Measurements from ENCODE around the gene NME5.

DNA sequence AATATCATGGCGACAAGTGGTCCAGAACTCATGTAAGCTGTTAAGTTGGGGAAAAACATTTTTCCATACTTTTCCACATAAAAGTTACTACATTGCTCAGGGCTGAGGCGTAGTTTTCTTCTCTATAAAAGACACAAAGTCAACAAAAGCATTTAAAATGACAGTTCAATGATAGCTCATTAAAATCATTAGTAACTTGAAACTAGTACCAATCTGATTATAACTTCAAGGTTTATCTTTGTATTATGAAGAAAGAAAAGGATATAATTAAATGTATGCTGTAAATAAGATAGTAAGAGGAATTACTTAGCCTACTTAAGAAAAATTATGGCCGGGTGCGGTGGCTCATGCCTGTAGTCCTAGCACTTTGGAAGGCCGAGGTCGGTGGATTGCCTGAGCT is 9.9 kb downstream of the NME5 start:
- TF ChIP-seq ZNF232 (CRISPR knock-in tag; IDR thresholded peaks at IDR 0.05) (no peak), SMAD1 (IDR thresholded peaks at IDR 0.05; ENCODE audit: low read depth, low read length, partially characterized antibody) (no peak), ZC3H11A (IDR thresholded peaks at IDR 0.05; ENCODE audit: low read depth, low read length) (no peak), PHF20 (IDR thresholded peaks at IDR 0.05; ENCODE audit: partially characterized antibody) (no peak), ZNF24 (IDR thresholded peaks at IDR 0.05) (no peak), ZNF785 (CRISPR knock-in tag; IDR thresholded peaks at IDR 0.05) (no peak), NCOR1 (IDR thresholded peaks at IDR 0.05) (no peak), POLR2A (conservative IDR thresholded peaks at IDR 0.05) (no peak), ESRRA (IDR thresholded peaks at IDR 0.05; ENCODE audit: borderline replicate concordance, low read depth) (no peak), ZSCAN29 (IDR thresholded peaks at IDR 0.05) (no peak)
- TF ChIP-seq, protein P1, sequence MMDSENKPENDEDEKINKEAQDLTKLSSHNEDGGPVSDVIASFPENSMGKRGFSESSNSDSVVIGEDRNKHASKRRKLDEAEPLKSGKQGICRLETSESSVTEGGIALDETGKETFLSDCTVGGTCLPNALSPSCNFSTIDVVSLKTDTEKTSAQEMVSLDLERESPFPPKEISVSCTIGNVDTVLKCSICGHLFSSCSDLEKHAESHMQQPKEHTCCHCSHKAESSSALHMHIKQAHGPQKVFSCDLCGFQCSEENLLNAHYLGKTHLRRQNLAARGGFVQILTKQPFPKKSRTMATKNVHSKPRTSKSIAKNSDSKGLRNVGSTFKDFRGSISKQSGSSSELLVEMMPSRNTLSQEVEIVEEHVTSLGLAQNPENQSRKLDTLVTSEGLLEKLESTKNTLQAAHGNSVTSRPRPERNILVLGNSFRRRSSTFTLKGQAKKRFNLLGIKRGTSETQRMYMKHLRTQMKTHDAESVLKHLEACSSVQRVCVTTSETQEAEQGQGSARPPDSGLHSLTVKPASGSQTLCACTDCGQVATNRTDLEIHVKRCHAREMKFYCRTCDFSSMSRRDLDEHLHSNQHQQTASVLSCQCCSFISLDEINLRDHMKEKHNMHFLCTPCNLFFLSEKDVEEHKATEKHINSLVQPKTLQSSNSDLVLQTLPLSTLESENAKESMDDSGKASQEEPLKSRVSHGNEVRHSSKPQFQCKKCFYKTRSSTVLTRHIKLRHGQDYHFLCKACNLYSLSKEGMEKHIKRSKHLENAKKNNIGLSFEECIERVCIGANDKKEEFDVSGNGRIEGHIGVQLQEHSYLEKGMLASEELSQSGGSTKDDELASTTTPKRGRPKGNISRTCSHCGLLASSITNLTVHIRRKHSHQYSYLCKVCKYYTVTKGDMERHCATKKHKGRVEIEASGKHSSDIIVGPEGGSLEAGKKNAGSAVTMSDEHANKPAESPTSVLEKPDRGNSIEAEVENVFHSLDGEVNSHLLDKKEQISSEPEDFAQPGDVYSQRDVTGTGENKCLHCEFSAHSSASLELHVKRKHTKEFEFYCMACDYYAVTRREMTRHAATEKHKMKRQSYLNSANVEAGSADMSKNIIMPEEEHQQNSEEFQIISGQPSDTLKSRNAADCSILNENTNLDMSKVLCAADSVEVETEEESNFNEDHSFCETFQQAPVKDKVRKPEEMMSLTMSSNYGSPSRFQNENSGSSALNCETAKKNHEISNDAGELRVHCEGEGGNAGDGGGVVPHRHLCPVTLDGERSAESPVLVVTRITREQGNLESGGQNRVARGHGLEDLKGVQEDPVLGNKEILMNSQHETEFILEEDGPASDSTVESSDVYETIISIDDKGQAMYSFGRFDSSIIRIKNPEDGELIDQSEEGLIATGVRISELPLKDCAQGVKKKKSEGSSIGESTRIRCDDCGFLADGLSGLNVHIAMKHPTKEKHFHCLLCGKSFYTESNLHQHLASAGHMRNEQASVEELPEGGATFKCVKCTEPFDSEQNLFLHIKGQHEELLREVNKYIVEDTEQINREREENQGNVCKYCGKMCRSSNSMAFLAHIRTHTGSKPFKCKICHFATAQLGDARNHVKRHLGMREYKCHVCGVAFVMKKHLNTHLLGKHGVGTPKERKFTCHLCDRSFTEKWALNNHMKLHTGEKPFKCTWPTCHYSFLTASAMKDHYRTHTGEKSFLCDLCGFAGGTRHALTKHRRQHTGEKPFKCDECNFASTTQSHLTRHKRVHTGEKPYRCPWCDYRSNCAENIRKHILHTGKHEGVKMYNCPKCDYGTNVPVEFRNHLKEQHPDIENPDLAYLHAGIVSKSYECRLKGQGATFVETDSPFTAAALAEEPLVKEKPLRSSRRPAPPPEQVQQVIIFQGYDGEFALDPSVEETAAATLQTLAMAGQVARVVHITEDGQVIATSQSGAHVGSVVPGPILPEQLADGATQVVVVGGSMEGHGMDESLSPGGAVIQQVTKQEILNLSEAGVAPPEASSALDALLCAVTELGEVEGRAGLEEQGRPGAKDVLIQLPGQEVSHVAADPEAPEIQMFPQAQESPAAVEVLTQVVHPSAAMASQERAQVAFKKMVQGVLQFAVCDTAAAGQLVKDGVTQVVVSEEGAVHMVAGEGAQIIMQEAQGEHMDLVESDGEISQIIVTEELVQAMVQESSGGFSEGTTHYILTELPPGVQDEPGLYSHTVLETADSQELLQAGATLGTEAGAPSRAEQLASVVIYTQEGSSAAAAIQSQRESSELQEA (IDR thresholded peaks at IDR 0.05; ENCODE audit: low read depth) = no peak
- TF ChIP-seq, protein P2, sequence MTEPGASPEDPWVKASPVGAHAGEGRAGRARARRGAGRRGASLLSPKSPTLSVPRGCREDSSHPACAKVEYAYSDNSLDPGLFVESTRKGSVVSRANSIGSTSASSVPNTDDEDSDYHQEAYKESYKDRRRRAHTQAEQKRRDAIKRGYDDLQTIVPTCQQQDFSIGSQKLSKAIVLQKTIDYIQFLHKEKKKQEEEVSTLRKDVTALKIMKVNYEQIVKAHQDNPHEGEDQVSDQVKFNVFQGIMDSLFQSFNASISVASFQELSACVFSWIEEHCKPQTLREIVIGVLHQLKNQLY (CRISPR knock-in tag; conservative IDR thresholded peaks at IDR 0.05) = no peak
